HPDE6-E6E7 (cell line): ENCODE measurements around the gene SF3B3.
"Not testable (repeated sequence)": the region's sequence is repeated elsewhere in the genome, so short reads cannot be mapped to it uniquely, and the experiment has no call there.

Source experiments
- DNase-seq: peaks from one replicate; pipeline ENCODE4 v3.0.0; 2011; ENCODE audit warnings: missing footprints; ENCODE audit errors: extremely low spot score

The SF3B3 gene

GRCh38 chr16:70615945-70616344, 92.3 kb downstream of the SF3B3 start:
- no peak for DNase-seq

DNA sequence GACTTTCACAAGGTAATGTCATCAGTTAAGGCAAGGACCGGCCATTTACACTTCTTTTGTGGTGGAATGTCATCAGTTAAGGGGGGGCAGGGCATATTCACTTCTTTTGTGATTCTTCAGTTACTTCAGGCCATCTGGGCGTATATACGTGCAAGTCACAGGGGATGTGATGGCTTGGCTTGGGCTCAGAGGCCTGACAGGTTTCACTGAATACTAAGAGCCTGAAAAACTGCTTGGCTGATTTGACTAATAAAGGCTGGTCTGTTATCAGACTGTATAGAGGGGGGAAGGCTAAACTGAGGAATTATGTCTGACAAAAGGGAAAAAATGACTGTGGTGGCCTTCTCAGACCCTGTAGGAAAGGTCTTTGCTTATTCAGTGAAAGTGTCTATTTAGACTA, 98.2 kb downstream of the SF3B3 start:
- not testable (repeated sequence) for DNase-seq
